Sigmoid colon (tissue), 7 donors: ENCODE measurements around the gene KLHL10. TPM values are rescaled to one million over a fixed set of nuclear protein-coding genes. Genes with fewer than 3 reads are reported as not detected.

Source experiments
- polyA plus RNA-seq, 3 donors: library from polyadenylated mRNA; stranded (reverse); fragments of 200-250 nt; gene quantifications; one replicate each; pipeline ENCODE4 v1.2.3, GENCODE V29; 2013
- small RNA-seq, 3 donors: library from RNA; depleted of rRNA; stranded (forward); fragments of <200 nt; gene quantifications; one replicate each; pipeline ENCODE3, GENCODE V24; 2016
- total RNA-seq, 4 donors: library from RNA; depleted of rRNA; stranded (reverse); fragments of >200 nt; gene quantifications; one replicate each; pipeline ENCODE4 v1.1.0, GENCODE V29; 2016
- donor health status: healthy with polysubstance abuse.
- donor health status: Bipolar disorder and iron deficiency.
- donor health status: healthy.

Gene KLHL10
- total and polyA plus RNA-seq, 7 donors: 0.04 to 3.9 (median 1.1) TPM; not detected in 2

Small RNA genes lying within 50 kb of the gene (small RNA-seq; reads per million reads assigned to genes)
- 0 reads per million in 3 donors for gene AC125257.2

Other genes with a start within 250 kb of the KLHL10 start
- under 1 TPM in 1 of 4 donors, not detected in 3; 0.83 TPM for gene KRT16, start 225.1 kb upstream of the KLHL10 start, total RNA-seq
- gene KRT16, start 225.1 kb upstream of the KLHL10 start, polyA plus RNA-seq: under 1 TPM in 2 of 3 donors, not detected in 1; 0.09 to 0.60 TPM
- gene KRT17, start 213.2 kb upstream of the KLHL10 start, total RNA-seq: 1 to 10 TPM in 2 of 4 donors, not detected in 2; 1.2 to 5.3 TPM
- gene KRT17, start 213.2 kb upstream of the KLHL10 start, polyA plus RNA-seq: under 1 TPM in 1 of 3 donors, not detected in 2; 0.17 TPM
- gene EIF1, start 148.9 kb upstream of the KLHL10 start, total RNA-seq: 100 to 1,000 TPM; 246 to 572 (median 430) TPM
- gene EIF1, start 148.9 kb upstream of the KLHL10 start, polyA plus RNA-seq: 100 to 1,000 TPM; 384 to 515 (median 507) TPM
- gene GAST, start 125.5 kb upstream of the KLHL10 start, total RNA-seq: not detected
- gene GAST, start 125.5 kb upstream of the KLHL10 start, polyA plus RNA-seq: not detected
- 1 to 10 TPM in 3 of 4 donors, under 1 TPM in 1; 0.71 to 4.3 (median 2.5) TPM for gene HAP1, start 103.2 kb upstream of the KLHL10 start, total RNA-seq
- under 1 TPM; under 0.01 to 0.47 (median 0.23) TPM for gene HAP1, start 103.2 kb upstream of the KLHL10 start, polyA plus RNA-seq
- gene JUP, start 51.1 kb upstream of the KLHL10 start, total RNA-seq: 10 to 100 TPM; 22.2 to 40.3 (median 31.2) TPM
- 100 to 1,000 TPM; 231 to 494 (median 236) TPM for gene JUP, start 51.1 kb upstream of the KLHL10 start, polyA plus RNA-seq
- gene P3H4, start 25.9 kb upstream of the KLHL10 start, total RNA-seq: 10 to 100 TPM in 3 of 4 donors, 1 to 10 TPM in 1; 9.9 to 12.3 (median 11.3) TPM
- 1 to 10 TPM; 3.0 to 6.4 (median 4.9) TPM for gene P3H4, start 25.9 kb upstream of the KLHL10 start, polyA plus RNA-seq
- 10 to 100 TPM; 34.2 to 71.2 (median 39.5) TPM for gene FKBP10, start 24.8 kb upstream of the KLHL10 start, total RNA-seq
- gene FKBP10, start 24.8 kb upstream of the KLHL10 start, polyA plus RNA-seq: 10 to 100 TPM in 1 of 3 donors, 1 to 10 TPM in 2; 5.5 to 18.4 (median 9.0) TPM
- gene NT5C3B, start 1.6 kb upstream of the KLHL10 start, total RNA-seq: 100 to 1,000 TPM in 1 of 4 donors, 10 to 100 TPM in 3; 58.5 to 104 (median 69.2) TPM
- gene NT5C3B, start 1.6 kb upstream of the KLHL10 start, polyA plus RNA-seq: 10 to 100 TPM; 19.4 to 42.6 (median 33.9) TPM
- gene KLHL11, start 27.6 kb downstream of the KLHL10 start, total RNA-seq: 10 to 100 TPM; 16.1 to 21.6 (median 19.2) TPM
- gene KLHL11, start 27.6 kb downstream of the KLHL10 start, polyA plus RNA-seq: 1 to 10 TPM in 1 of 3 donors, under 1 TPM in 1, not detected in 1; 0.46 to 2.0 TPM
- gene ACLY, start 81.1 kb downstream of the KLHL10 start, total RNA-seq: 10 to 100 TPM; 41.0 to 56.2 (median 44.7) TPM
- gene ACLY, start 81.1 kb downstream of the KLHL10 start, polyA plus RNA-seq: 10 to 100 TPM; 27.0 to 55.1 (median 33.3) TPM
- 1 to 10 TPM; 1.4 to 2.2 (median 1.6) TPM for gene ODAD4, start 92.8 kb downstream of the KLHL10 start, total RNA-seq
- under 1 TPM in 1 of 3 donors, not detected in 2; 0.41 TPM for gene ODAD4, start 92.8 kb downstream of the KLHL10 start, polyA plus RNA-seq
- 10 to 100 TPM; 52.0 to 71.3 (median 65.2) TPM for gene CNP, start 129.0 kb downstream of the KLHL10 start, total RNA-seq
- gene CNP, start 129.0 kb downstream of the KLHL10 start, polyA plus RNA-seq: 10 to 100 TPM; 24.0 to 48.0 (median 25.2) TPM
- 10 to 100 TPM; 46.7 to 57.1 (median 49.6) TPM for gene DNAJC7, start 179.6 kb downstream of the KLHL10 start, total RNA-seq
- gene DNAJC7, start 179.6 kb downstream of the KLHL10 start, polyA plus RNA-seq: 10 to 100 TPM; 90.1 to 91.6 (median 90.1) TPM
- gene NKIRAS2, start 182.3 kb downstream of the KLHL10 start, total RNA-seq: 10 to 100 TPM; 28.5 to 35.4 (median 30.8) TPM
- 10 to 100 TPM; 32.6 to 34.8 (median 34.2) TPM for gene NKIRAS2, start 182.3 kb downstream of the KLHL10 start, polyA plus RNA-seq
- gene C17orf113, start 212.8 kb downstream of the KLHL10 start, total RNA-seq: under 1 TPM; 0.27 to 0.71 (median 0.39) TPM
- gene C17orf113, start 212.8 kb downstream of the KLHL10 start, polyA plus RNA-seq: under 1 TPM; 0.23 to 0.66 (median 0.60) TPM